Prostate gland (tissue), 2 donors: ENCODE measurements around the gene GALNTL6. TPM values are rescaled to one million over a fixed set of nuclear protein-coding genes. Genes with fewer than 3 reads are reported as not detected.
A peak's percentile ranks its signal among the peaks of the same experiment; 100 is the strongest.

ENCODE experiments used
- DNase-seq: peaks from one replicate; pipeline ENCODE4 v3.0.0-alpha.2; 2019; ENCODE audit warnings: low spot score
- H3K27ac ChIP-seq, 2 donors: fragments of 200-600 bp; sonication (generic); 2 replicates each; pipeline ENCODE4 v1.5.1; 2017 to 2019
- H3K27me3 ChIP-seq: fragments of 200-600 bp; sonication (generic); replicated peaks from 2 replicates; pipeline ENCODE4 v1.5.1; 2019; ENCODE audit not compliant: insufficient read depth
- H3K36me3 ChIP-seq, 2 donors: fragments of 200-600 bp; sonication (generic); 1 replicate in 1 of 2; 2 replicates in 1 of 2; pipeline versions ENCODE4 v1.5.1 to v1.8.1; 2017 to 2019
- H3K4me1 ChIP-seq: fragments of 200-600 bp; sonication (generic); replicated peaks from 2 replicates; pipeline ENCODE4 v1.5.1; 2019
- H3K4me3 ChIP-seq, 2 donors: fragments of 200-600 bp; sonication (generic); 2 replicates each; pipeline ENCODE4 v1.5.1; 2017 to 2019
- H3K9me3 ChIP-seq: fragments of 200-600 bp; sonication (generic); 2 replicates; pipeline ENCODE4 v1.5.1; 2017
- CTCF ChIP-seq, 4 experiments: fragments of 200-600 bp in 2 of 4; fragments of 450-650 bp in 2 of 4; sonication (generic) in 2 of 4; IDR thresholded peaks; 1 replicate in 3 of 4; 2 replicates in 1 of 4; pipeline ENCODE4 v1.5.1; 2016 to 2019; ENCODE audit warnings: antibody characterized with exemption in 4 of 4, mild to moderate bottlenecking in 2 of 4, moderate library complexity in 2 of 4
- POLR2A ChIP-seq: fragments of 450-650 bp; IDR thresholded peaks from one replicate; pipeline ENCODE4 v1.6.1; 2016; ENCODE audit warnings: antibody characterized with exemption, mild to moderate bottlenecking
- POLR2AphosphoS5 ChIP-seq: sonication (generic); formaldehyde crosslinking; IDR thresholded peaks from one replicate; pipeline ENCODE4 v1.6.1; 2017; ENCODE audit warnings: antibody characterized with exemption
- WGBS: methylation state at CpG from one replicate; pipeline ENCODE4 v1.1.5; 2018; 5-methylcytosine and 5-hydroxymethylcytosine counted together
- intact Hi-C: fragments of 100-400 bp; cut with DNase I; formaldehyde crosslinking; loops from one replicate; pipeline ENCODE4 v1.14.2; 2022
- total RNA-seq, 2 donors: library from RNA; depleted of rRNA; stranded (reverse); fragments of >200 nt; gene quantifications; one replicate each; pipeline ENCODE4 v1.1.0, GENCODE V29; 2016

Gene GALNTL6
- total RNA-seq, 2 donors from 2014 or later, result 0.23 to 0.85 TPM

- 92% methylated on average over 3 of the region's 3 CpGs for WGBS
- H3K36me3 ChIP-seq, result no peaks in the 10 kb centered on the region
- H3K4me3 ChIP-seq, result no peak overlapping the region
- no peaks in the 10 kb centered on the region for H3K27me3 ChIP-seq
- H3K4me1 ChIP-seq, result no peaks in the 10 kb centered on the region
- no peak for TF ChIP-seq CTCF (IDR thresholded peaks at IDR 0.05)
- no peak for TF ChIP-seq POLR2A
- no peak for TF ChIP-seq POLR2AphosphoS5
- H3K9me3 ChIP-seq, result no peaks in the 10 kb centered on the region
- H3K27ac ChIP-seq, result no peak overlapping the region
- intact Hi-C loops, result no loop called here
- no peak for DNase-seq
These were observed 1195.2 kb downstream of the GALNTL6 start for GRCh38 chr4:173008436-173008835.

DNA sequence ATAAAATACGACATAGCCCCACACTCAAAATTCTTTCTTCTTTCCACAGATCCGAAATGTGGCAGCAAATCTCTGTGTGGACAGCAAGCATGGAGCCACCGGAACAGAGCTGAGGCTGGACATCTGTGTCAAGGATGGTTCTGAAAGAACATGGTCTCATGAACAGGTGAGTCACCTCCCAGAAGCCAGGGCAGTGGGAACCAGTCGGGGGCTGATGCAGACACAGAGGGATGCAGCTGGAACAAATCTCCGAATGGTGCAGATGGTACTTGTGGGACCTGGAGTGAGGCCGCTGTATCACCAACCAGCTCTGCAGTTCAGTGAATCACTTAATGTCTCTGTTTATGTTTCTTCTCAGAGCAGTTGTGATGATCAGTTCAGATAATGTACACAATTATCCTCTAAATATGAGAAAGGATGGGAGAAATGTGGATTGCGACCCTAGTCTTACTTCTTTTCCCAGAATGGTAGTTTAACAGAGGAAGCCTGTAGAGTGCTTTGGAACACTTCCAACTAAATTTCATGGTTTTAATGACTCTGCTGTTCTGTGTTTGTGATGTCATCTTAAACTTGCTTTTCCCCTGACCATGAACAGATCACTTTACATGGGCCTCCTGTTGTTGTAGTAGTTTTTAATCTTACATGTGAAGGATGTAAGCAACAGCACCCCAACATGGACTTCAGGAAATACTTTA, 1196.1 kb downstream of the GALNTL6 start:
- Histone ChIP-seq H3K36me3 (no peaks in the 10 kb centered on the region), H3K27me3 (no peaks in the 10 kb centered on the region), H3K4me1 (no peaks in the 10 kb centered on the region), H3K4me3 (no peak overlapping the region), H3K27ac (no peak overlapping the region), H3K9me3 (no peaks in the 10 kb centered on the region)
- intact Hi-C loops, result no loop called here
- TF ChIP-seq POLR2A (no peak), CTCF (IDR thresholded peaks at IDR 0.05) (no peak), POLR2AphosphoS5 (no peak)
- no peak for DNase-seq
- WGBS, result 97% methylated on average over 7 of the region's 7 CpGs

DNA sequence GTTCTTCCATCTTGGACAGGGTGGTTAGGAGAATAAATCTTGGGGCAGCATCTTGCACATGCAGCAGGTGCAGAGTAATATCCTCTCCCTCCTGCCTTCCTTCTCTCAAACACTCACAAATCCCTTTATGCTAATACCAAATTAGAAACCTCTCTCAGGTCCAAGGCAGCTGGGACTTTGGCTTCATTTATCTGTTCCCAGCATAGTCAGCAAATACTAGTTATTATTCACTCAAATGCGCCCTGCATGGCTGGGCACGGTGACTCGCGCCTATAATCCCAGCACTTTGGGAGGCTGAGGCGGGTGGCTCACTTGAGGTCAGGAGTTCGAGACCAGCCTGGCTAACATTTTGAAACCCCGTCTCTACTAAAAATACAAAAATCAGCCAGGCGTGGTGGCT, 1199.4 kb downstream of the GALNTL6 start:
- H3K4me1 ChIP-seq, result no peaks in the 10 kb centered on the region
- DNase-seq, result no peak
- no peaks in the 10 kb centered on the region for H3K36me3 ChIP-seq
- intact Hi-C loops, result loop anchor here (5.0 kb wide), 1 partner anchor 290 kb away; no protein-coding TSS in a partner anchor
- TF ChIP-seq POLR2A (no peak), POLR2AphosphoS5 (no peak), CTCF (IDR thresholded peaks at IDR 0.05) (no peak)
- no peaks in the 10 kb centered on the region for H3K27me3 ChIP-seq
- H3K27ac ChIP-seq, result no peak overlapping the region
- no peak overlapping the region for H3K4me3 ChIP-seq
- 95% methylated on average over 8 of the region's 8 CpGs for WGBS
- no peaks in the 10 kb centered on the region for H3K9me3 ChIP-seq

DNA sequence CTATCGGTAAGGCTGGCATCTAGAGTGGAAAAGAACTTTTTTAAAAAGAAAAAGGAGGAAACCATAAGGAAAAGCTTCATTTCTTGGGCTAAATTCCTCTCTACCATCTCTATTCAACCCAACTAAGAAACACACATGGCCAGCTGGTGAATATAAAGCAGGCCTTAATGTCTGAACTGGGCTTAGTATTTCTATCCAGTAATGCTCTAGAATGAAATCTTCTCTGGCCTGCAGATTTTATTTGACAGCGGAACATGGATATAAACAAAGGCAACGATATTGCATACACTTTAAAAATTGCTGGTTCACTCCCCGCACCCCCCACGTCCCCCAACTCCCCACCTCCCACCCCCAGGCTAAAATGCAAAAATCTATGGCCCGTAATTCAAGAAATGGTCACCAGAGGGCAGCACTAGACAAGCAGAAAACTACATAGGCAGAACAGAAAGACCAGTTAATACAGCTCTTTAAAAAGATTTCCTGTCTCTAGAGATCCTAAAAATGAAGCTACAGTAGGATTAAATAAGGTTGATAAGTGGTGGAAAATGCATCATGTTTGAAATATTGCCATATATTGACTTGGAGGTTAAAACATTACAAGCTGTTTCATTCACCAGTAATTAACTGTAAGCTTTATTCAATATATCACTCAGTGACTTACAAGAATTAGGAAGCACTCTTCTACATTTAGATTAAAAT, 1200.2 kb downstream of the GALNTL6 start:
- 17% methylated on average over 6 of the region's 6 CpGs for WGBS
- intact Hi-C loops, result loop anchor here (5.0 kb wide), 1 partner anchor 289 kb away; no protein-coding TSS in a partner anchor

More for the DNA sequence above, 1200.2 kb downstream of the GALNTL6 start:
- H3K27ac ChIP-seq, result no peak overlapping the region
- H3K4me3 ChIP-seq, result no peak overlapping the region
- no peaks in the 10 kb centered on the region for H3K36me3 ChIP-seq
- peak; percentile 32 for DNase-seq
- no peaks in the 10 kb centered on the region for H3K4me1 ChIP-seq
- TF ChIP-seq POLR2AphosphoS5, result no peak
- TF ChIP-seq CTCF (IDR thresholded peaks at IDR 0.05), result peak; percentile 24 to 79 (median 62)
- no peaks in the 10 kb centered on the region for H3K9me3 ChIP-seq
- no peaks in the 10 kb centered on the region for H3K27me3 ChIP-seq
